Measurements from ENCODE around the gene VEZF1. TPM values are rescaled to one million over a fixed set of nuclear protein-coding genes. Genes with fewer than 3 reads are reported as not detected.

Gene VEZF1
- total and polyA plus RNA-seq, 2 of the 8 experiments (the other 6 are each of a cell fraction or from before 2014, with no cell fraction given): 28.9 to 61.9 TPM

- Histone ChIP-seq H3K79me1 (ENCODE audit: low read depth, low read length) (no peaks in the 10 kb centered on the region; the same call in 1 of the 2 replicates), H3K4ac (replicated peaks; ENCODE audit: insufficient read length, low read depth, low read length) (no peak overlapping the region), H2BK15ac (ENCODE audit: low read length) (no peak overlapping the region), H2BK5ac (ENCODE audit: low read depth, low read length) (no peak overlapping the region), H4K91ac (replicated peaks; ENCODE audit: insufficient read length, low read length) (no peak overlapping the region), H3K4me2 (ENCODE audit: insufficient read depth in 1 of 2, low read depth in 2 of 2, low read length in 2 of 2) (no peak overlapping the region), H3K4me3 (ENCODE audit: extremely low read depth in 1 of 4, insufficient read depth in 2 of 4, low read depth in 3 of 4, low read length in 4 of 4) (no peak overlapping the region), H2AFZ (ENCODE audit: low read length) (no peak overlapping the region), H4K20me1 (replicated peaks in 1 of 2; ENCODE audit: control insufficient read depth in 1 of 2, insufficient read depth in 2 of 2, low read length in 2 of 2) (peaks cover 5 to 7% of the 10 kb centered on the region in 2 experiments), H2BK120ac (replicated peaks; ENCODE audit: low read depth, low read length) (no peak overlapping the region), H3K56ac (replicated peaks; ENCODE audit: insufficient read length, low read depth, low read length) (no peak overlapping the region), H3K36me3 (ENCODE audit: control insufficient read depth in 2 of 4, insufficient read depth in 4 of 4, low read length in 3 of 4) (peaks cover 6 to 60% (median 34%) of the 10 kb centered on the region in 4 experiments; a peak in 7 of 8 replicates), H4K5ac (ENCODE audit: insufficient read length, low read depth, low read length) (no peak overlapping the region), H3K79me2 (ENCODE audit: control insufficient read depth in 1 of 2, insufficient read depth in 2 of 2, low read length in 2 of 2) (peaks cover 0 to 31% of the 10 kb centered on the region in 2 experiments; a peak in 3 of 4 replicates), H4K8ac (ENCODE audit: extremely low read depth, insufficient read depth, low read length) (no peak overlapping the region), H3K9ac (replicated peaks in 1 of 4; ENCODE audit: extremely low read depth in 1 of 4, low read depth in 3 of 4, low read length in 3 of 4) (no peak overlapping the region), H3K18ac (ENCODE audit: extremely low read depth, low read length) (no peak overlapping the region), H3K27me3 (replicated peaks in 1 of 4; ENCODE audit: control insufficient read depth in 3 of 4, extremely low read depth in 1 of 4, insufficient read depth in 3 of 4, low read length in 3 of 4) (no peaks in the 10 kb centered on the region), H3K14ac (ENCODE audit: insufficient read length) (no peak overlapping the region), H2AK5ac (ENCODE audit: low read depth, low read length) (no peak overlapping the region), H3K23ac (ENCODE audit: insufficient read length) (no peak overlapping the region), H2BK12ac (ENCODE audit: low read depth, low read length) (no peak overlapping the region), H3K9me3 (ENCODE audit: insufficient read depth in 2 of 2, low read depth in 1 of 2, low read length in 1 of 2) (no peaks in the 10 kb centered on the region), H2BK20ac (ENCODE audit: low read length) (no peak overlapping the region), H3K4me1 (replicated peaks in 1 of 4; ENCODE audit: control insufficient read depth in 3 of 4, insufficient read depth in 4 of 4, low read length in 3 of 4) (no peaks in the 10 kb centered on the region; a peak in 2 of 7 replicates), H3K27ac (ENCODE audit: low read depth, low read length) (no peak overlapping the region), H3K23me2 (ENCODE audit: low read depth, low read length) (no peaks in the 10 kb centered on the region)
- POLR2A ChIA-PET (ENCODE audit: partially characterized antibody): interaction anchor here (0.6 to 28.0 kb wide), 23 partner anchors 3 to 164 kb away, joined by 3 to 672 read pairs (median 6); partner anchors contain the start of genes CUEDC1, DYNLL2, MRPS23 and SRSF1
- DNase-seq (ENCODE audit: low read depth in 1 of 2, low spot score in 2 of 2) (no peak), FAIRE-seq (peak; percentile 19)
- CTCF ChIA-PET (ENCODE audit: partially characterized antibody): interaction anchor here (0.7 to 15.0 kb wide), 56 partner anchors 9 to 191 kb away, joined by 3 to 384 read pairs (median 4); partner anchors contain the start of genes CUEDC1 and MRPS23
- WGBS, 2 experiments (ENCODE audit: extremely low coverage in 1 of 2, insufficient coverage in 1 of 2, insufficient read length in 1 of 2, insufficient replicate concordance in 2 of 2, low coverage in 1 of 2, low lambda C conversion rate in 2 of 2, missing lambda C conversion rate in 1 of 2): 100% methylated on average over 1 of the region's 1 CpG; no CpG with 5 or more reads in 1 of the 2 experiments
- TF ChIP-seq POLR2A (IDR thresholded peaks at IDR 0.05; ENCODE audit: control extremely low read depth in 1 of 2, low read depth in 2 of 2, low read length in 2 of 2) (peak; percentile 27 to 69), RAD21 (IDR thresholded peaks at IDR 0.05 in 1 of 2, conservative IDR thresholded peaks at IDR 0.05 in 1 of 2; ENCODE audit: low read depth in 2 of 2, low read length in 2 of 2) (peak; percentile 69), CTCF (IDR thresholded peaks at IDR 0.05; ENCODE audit: control extremely low read depth in 1 of 3, insufficient read depth in 1 of 3, low read depth in 1 of 3, low read length in 3 of 3) (peak in 2 of 3 experiments; percentile 41 to 70; a peak in 2 of 4 replicates), SIN3A (conservative IDR thresholded peaks at IDR 0.05 in 1 of 2, IDR thresholded peaks at IDR 0.05 in 1 of 2; ENCODE audit: low read depth in 1 of 2, low read length in 2 of 2) (no peak), POLR2AphosphoS5 (IDR thresholded peaks at IDR 0.05; ENCODE audit: low read depth, low read length) (no peak)
Measured at GRCh38 chr17:57999496-58000017, 11.5 kb upstream of the VEZF1 start.

Data from H1 (cell line).